GM13976 (cell line): ENCODE data around the gene RWDD2A.

Experiments
- DNase-seq: peaks from one replicate; pipeline ENCODE4 v3.0.0; 2012; ENCODE audit warnings: low spot score
- CTCF ChIP-seq: IDR thresholded peaks from 2 replicates; pipeline ENCODE4 v1.5.1; 2012; ENCODE audit warnings: borderline replicate concordance, mild to moderate bottlenecking; ENCODE audit not compliant: insufficient read depth; ENCODE audit errors: extremely low read depth, missing control alignments, control extremely low read depth
- in situ Hi-C: fragments of 300-500 bp; cut with MboI; formaldehyde crosslinking; loops from one replicate; pipeline ENCODE4 v1.12.0; 2022; ENCODE audit warnings: low sequenced_read_pairs, mixed read lengths, inconsistent platforms; ENCODE audit not compliant: unreplicated experiment

RWDD2A gene

GRCh38 chr6:83192871-83193746 lies at the start of gene RWDD2A, which contains the start of gene PGM3:
RWDD2A (plus strand) TSS chr6:83193357; CDS start chr6:83194452, 1,095 bp downstream.
PGM3 (minus strand) TSS chr6:83193265; CDS start chr6:83191012, 2,253 bp downstream.
- no peak for TF ChIP-seq CTCF
- in situ Hi-C loops = no loop called here
- DNase-seq = peak; percentile 99

DNA sequence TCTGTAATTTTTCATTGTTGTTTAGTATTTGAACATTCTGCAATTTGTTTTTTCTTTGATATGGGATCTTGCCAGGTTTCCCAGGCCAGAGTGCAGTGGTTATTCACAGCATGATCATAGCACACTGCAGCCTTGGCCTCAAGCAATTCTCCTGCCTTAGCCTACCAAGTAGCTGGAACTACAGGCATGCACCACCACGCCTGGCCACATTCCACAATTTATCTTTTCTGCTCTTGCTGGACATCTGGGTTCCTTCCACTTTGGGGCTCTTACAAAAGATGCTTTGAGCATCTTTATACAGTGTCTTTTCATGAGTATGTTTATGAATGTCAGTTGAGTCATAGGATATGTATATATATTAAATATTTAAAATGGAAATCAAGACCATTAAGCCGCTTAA lies 42.0 kb upstream of the RWDD2A start:
- in situ Hi-C loops = no loop called here
- DNase-seq = no peak
- no peak for TF ChIP-seq CTCF

- in situ Hi-C loops = no loop called here
- TF ChIP-seq CTCF = no peak
- no peak for DNase-seq
Measured at GRCh38 chr6:83152913-83153312, 40.2 kb upstream of the RWDD2A start.

GRCh38 chr6:83153883-83154521 lies 39.2 kb upstream of the RWDD2A start:
- in situ Hi-C loops = no loop called here
- no peak for TF ChIP-seq CTCF
- no peak for DNase-seq

DNA sequence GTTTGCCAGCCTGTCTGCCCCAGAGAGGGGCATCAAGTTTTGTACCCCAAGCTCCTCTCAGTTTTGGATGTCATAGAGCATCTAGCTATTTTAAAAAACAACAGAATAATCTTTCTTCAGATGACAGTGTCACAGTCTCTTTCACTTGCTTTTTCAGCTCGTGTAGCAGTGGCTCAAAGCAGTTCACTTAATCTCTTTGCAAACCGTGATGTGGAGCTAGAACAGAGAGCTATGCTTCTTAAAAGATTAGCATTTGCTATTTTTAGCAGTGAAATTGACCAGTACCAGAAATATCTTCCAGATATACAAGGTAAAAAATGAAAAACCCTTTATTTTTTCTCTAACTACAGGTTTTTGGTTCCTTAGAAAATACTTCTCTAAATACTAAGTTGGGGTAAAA lies 37.4 kb upstream of the RWDD2A start:
- no peak for DNase-seq
- in situ Hi-C loops = no loop called here

More for the DNA sequence above, 37.4 kb upstream of the RWDD2A start:
- TF ChIP-seq CTCF = no peak
